DOHH2 (cell line): Measurements from ENCODE around the gene MLLT6.

Experiments
- CTCF ChIP-seq: fragments of 200-600 bp; sonication (generic); IDR thresholded peaks from one replicate; pipeline ENCODE4 v1.5.1; 2014; ENCODE audit warnings: antibody characterized with exemption, mild to moderate bottlenecking, low read depth, low read length; ENCODE audit not compliant: poor library complexity, severe bottlenecking
- EZH2phosphoT487 ChIP-seq: fragments of 200-600 bp; sonication (generic); IDR thresholded peaks from 2 replicates; pipeline ENCODE4 v1.6.1; 2017; ENCODE audit warnings: borderline replicate concordance, mild to moderate bottlenecking, antibody characterized with exemption, low read length, moderate library complexity, mixed read lengths

GRCh38 chr17:38732376-38733281 lies 27.6 kb downstream of the MLLT6 start:
- TF ChIP-seq CTCF = no peak
- no peak for TF ChIP-seq EZH2phosphoT487
